GM12878 (cell line): ENCODE measurements around the gene CCDC187. TPM values are rescaled to one million over a fixed set of nuclear protein-coding genes. Genes with fewer than 3 reads are reported as not detected.

Experiments used
- ATAC-seq: fragments of 200-7000 bp; cut with Tn5 transposase; 3 replicates; pipeline ENCODE4 v1.9.1; 2020; ENCODE audit warnings: mild to moderate bottlenecking, moderate library complexity
- BruUV-seq: library from RNA; stranded (reverse); fragments of 400-500 nt; replicated peaks from 2 replicates; lab custom pipeline; 2021; lab: Mats Ljungman, UMichigan
- CTCF ChIA-PET: fragments of 300-600 bp; sonication (Branson Sonifier 250); formaldehyde crosslinking; extraction: SDS; loops from one replicate; lab custom pipeline; 2021; ENCODE audit warnings: inconsistent platforms; lab: Yijun Ruan, JAX
- POLR2A ChIA-PET: fragments of 350-600 bp; formaldehyde crosslinking; extraction: SDS; loops from one replicate; lab custom pipeline; 2021; ENCODE audit warnings: inconsistent platforms; lab: Charles Lee
- RAD21 ChIA-PET: fragments of 300-600 bp; sonication (Branson Sonifier 250); formaldehyde crosslinking; loops from one replicate; lab custom pipeline; 2023; ENCODE audit warnings: antibody characterized with exemption; ENCODE audit not compliant: unreplicated experiment; lab: Charles Lee
- SMC1A ChIA-PET: fragments of 300-600 bp; sonication (Branson Sonifier 250); formaldehyde crosslinking; loops from one replicate; lab custom pipeline; 2023; ENCODE audit not compliant: unreplicated experiment, uncharacterized antibody; lab: Charles Lee
- DNase-seq: peaks from one replicate; pipeline ENCODE4 v3.0.0-alpha.2; 2011; ENCODE audit warnings: low read depth, low spot score
- FAIRE-seq: peaks from 3 replicates; lab custom pipeline; 2011; peaks lifted over from hg19 to GRCh38; lab: Jason Lieb, UNC
- H2AFZ ChIP-seq: 2 replicates; pipeline ENCODE4 v1.6.0; 2011; ENCODE audit warnings: low read depth, low read length, control low read depth; ENCODE audit not compliant: control insufficient read depth
- H3K27ac ChIP-seq: 2 replicates; pipeline ENCODE4 v1.5.1; 2011; ENCODE audit warnings: control low read depth; ENCODE audit not compliant: control insufficient read depth, insufficient read depth
- H3K27me3 ChIP-seq, 2 experiments: replicated peaks in 1 of 2; 2 replicates each; pipeline versions ENCODE4 v1.6.0 to v1.6.1; 2011; ENCODE audit warnings: low read length in 1 of 2; ENCODE audit not compliant: control insufficient read depth in 2 of 2, insufficient read depth in 2 of 2
- H3K36me3 ChIP-seq, 2 experiments: 2 replicates each; pipeline ENCODE4 v1.5.1; 2011; ENCODE audit warnings: low read length in 1 of 2; ENCODE audit not compliant: control insufficient read depth in 2 of 2, insufficient read depth in 2 of 2
- H3K4me1 ChIP-seq: 2 replicates; pipeline ENCODE4 v1.6.1; 2011; ENCODE audit warnings: mild to moderate bottlenecking, low read length, moderate library complexity, mixed read lengths; ENCODE audit not compliant: control insufficient read depth, insufficient read depth
- H3K4me2 ChIP-seq: 2 replicates; pipeline ENCODE4 v1.6.0; 2011; ENCODE audit warnings: control low read depth; ENCODE audit not compliant: control insufficient read depth, insufficient read depth
- H3K4me3 ChIP-seq: fragments of 200-600 bp; sonication (generic); 2 replicates; pipeline ENCODE4 v1.5.1; 2016
- H3K79me2 ChIP-seq: 2 replicates; pipeline ENCODE4 v1.6.0; 2011; ENCODE audit warnings: low read length; ENCODE audit not compliant: control insufficient read depth, insufficient read depth
- H3K9ac ChIP-seq: 2 replicates; pipeline ENCODE4 v1.8.0; 2011; ENCODE audit warnings: low read length, control low read depth, mixed read lengths; ENCODE audit not compliant: control insufficient read depth, insufficient read depth
- H3K9me3 ChIP-seq: replicated peaks from 3 replicates; pipeline ENCODE4 v1.5.1; 2011; ENCODE audit warnings: mild to moderate bottlenecking, low read length; ENCODE audit not compliant: control insufficient read depth, insufficient read depth
- H4K20me1 ChIP-seq: 2 replicates; pipeline ENCODE4 v1.6.0; 2011; ENCODE audit not compliant: control insufficient read depth, insufficient read depth
- EP300 ChIP-seq, 2 experiments: fragments of 150-350 bp in 1 of 2; IDR thresholded peaks; 2 replicates each; pipeline ENCODE4 v1.6.1; 2011 to 2012; ENCODE audit warnings: low read depth in 2 of 2, low read length in 2 of 2, borderline replicate concordance in 1 of 2, improper control_type of control experiment in 1 of 2, inconsistent platforms in 1 of 2; ENCODE audit not compliant: control insufficient read depth in 1 of 2
- KLF5 ChIP-seq: fragments of 450-650 bp; IDR thresholded peaks from 2 replicates; pipeline ENCODE4 v1.6.1; 2014; ENCODE audit warnings: mild to moderate bottlenecking; ENCODE audit not compliant: partially characterized antibody
- MYC ChIP-seq: IDR thresholded peaks from 2 replicates; pipeline ENCODE4 v1.6.1; 2011; ENCODE audit warnings: mild to moderate bottlenecking, low read length, moderate library complexity, inconsistent platforms; ENCODE audit not compliant: insufficient read depth, insufficient replicate concordance, insufficient read length, severe bottlenecking
- PML ChIP-seq: IDR thresholded peaks from 2 replicates; pipeline ENCODE4 v1.6.1; 2012; ENCODE audit warnings: low read length, inconsistent platforms
- SIN3A ChIP-seq: IDR thresholded peaks from 2 replicates; pipeline ENCODE4 v1.6.1; 2012; ENCODE audit warnings: low read depth, low read length, improper control_type of control experiment
- SREBF2 ChIP-seq: IDR thresholded peaks from 2 replicates; pipeline ENCODE4 v1.6.1; 2012; ENCODE audit warnings: mild to moderate bottlenecking, low read length
- TCF12 ChIP-seq: IDR thresholded peaks from 2 replicates; pipeline ENCODE4 v1.6.1; 2011; ENCODE audit warnings: low read depth, mild to moderate bottlenecking, low read length
- YY1 ChIP-seq: IDR thresholded peaks from 2 replicates; pipeline ENCODE4 v1.6.1; 2011; ENCODE audit warnings: low read depth, mild to moderate bottlenecking, low read length
- ZBTB4 ChIP-seq: fragments of 450-650 bp; formaldehyde crosslinking; IDR thresholded peaks from 2 replicates; pipeline ENCODE4 v1.4.0; 2022; ENCODE audit warnings: mild to moderate bottlenecking, moderate library complexity
- ZNF384 ChIP-seq: IDR thresholded peaks from 2 replicates; pipeline ENCODE4 v1.6.1; 2012; ENCODE audit warnings: low read depth, mild to moderate bottlenecking, low read length, improper control_type of control experiment, borderline replicate concordance
- ZZZ3 ChIP-seq: IDR thresholded peaks from 2 replicates; pipeline ENCODE4 v1.6.1; 2011; ENCODE audit warnings: low read depth; ENCODE audit not compliant: control insufficient read depth, insufficient read length
- WGBS: methylation state at CpG from one replicate; pipeline ENCODE4 v1.1.6; 2016; ENCODE audit warnings: low lambda C conversion rate; ENCODE audit not compliant: insufficient replicate concordance, insufficient coverage; ENCODE audit errors: missing lambda C conversion rate; 5-methylcytosine and 5-hydroxymethylcytosine counted together
- in situ Hi-C: fragments of 300-500 bp; cut with MboI; formaldehyde crosslinking; loops from 9 replicates; pipeline ENCODE4 v1.14.3; 2018; ENCODE audit warnings: mixed read lengths
- intact Hi-C: fragments of 100-400 bp; cut with micrococcal nuclease; formaldehyde crosslinking; loops from one replicate; pipeline ENCODE4 v1.14.2; 2022; ENCODE audit not compliant: unreplicated experiment
- polyA plus RNA-seq, 11 experiments: library from polyadenylated mRNA; depleted of rRNA in 4 of 11; unstranded in 6 of 11; stranded (reverse) in 5 of 11; fragments of >200 nt; fragmentation: Nextera tagmentation in 4 of 11; fragmentation: Illumina TruSeq in 1 of 11; extraction: Ambion mirVana in 4 of 11; extraction: Trizol in 1 of 11; gene quantifications; 1 replicate in 1 of 11; 2 replicates in 10 of 11; pipeline versions ENCODE4 v1.2.1 to v1.2.3, GENCODE V29; 2011 to 2016; ENCODE audit warnings: inconsistent platforms in 2 of 11, missing spikeins in 2 of 11, low read depth in 1 of 11
- total RNA-seq, 4 experiments: library from RNA; depleted of rRNA in 3 of 4; stranded (reverse); fragments of >200 nt in 3 of 4; fragmentation: Illumina TruSeq in 1 of 4; extraction: Trizol in 1 of 4; gene quantifications; 2 replicates each; pipeline versions ENCODE4 v1.2.1 to v1.2.3, GENCODE V29; 2013 to 2021
- TF ChIP-seq, protein P1 (sequence below), 3 experiments: IDR thresholded peaks in 2 of 3; conservative IDR thresholded peaks in 1 of 3; 2 replicates each; pipeline ENCODE4 v1.5.1; 2011; ENCODE audit warnings: low read depth in 3 of 3, low read length in 3 of 3, mild to moderate bottlenecking in 3 of 3, control low read depth in 2 of 3, moderate library complexity in 2 of 3, inconsistent platforms in 1 of 3, mixed read lengths in 1 of 3; ENCODE audit not compliant: control insufficient read depth in 2 of 3, insufficient read depth in 1 of 3; ENCODE audit errors: extremely low read depth in 1 of 3

Gene CCDC187
- total and polyA plus RNA-seq, 10 of the 15 experiments (the other 5 are each of a cell fraction or from before 2014, with no cell fraction given) = 0.04 to 0.23 (median 0.04) TPM; not detected in 7

- TF ChIP-seq PML (no peak), ZZZ3 (no peak), TCF12 (no peak), SREBF2 (no peak), KLF5 (no peak), EP300 (IDR thresholded peaks at IDR 0.05; ENCODE audit: borderline replicate concordance in 1 of 2, control insufficient read depth in 1 of 2, low read depth in 2 of 2, low read length in 2 of 2) (no peak)
- TF ChIP-seq, all 136 proteins: peak for 0
Observed at GRCh38 chr9:136219276-136219675, 84.6 kb downstream of the CCDC187 start (continued).

DNA sequence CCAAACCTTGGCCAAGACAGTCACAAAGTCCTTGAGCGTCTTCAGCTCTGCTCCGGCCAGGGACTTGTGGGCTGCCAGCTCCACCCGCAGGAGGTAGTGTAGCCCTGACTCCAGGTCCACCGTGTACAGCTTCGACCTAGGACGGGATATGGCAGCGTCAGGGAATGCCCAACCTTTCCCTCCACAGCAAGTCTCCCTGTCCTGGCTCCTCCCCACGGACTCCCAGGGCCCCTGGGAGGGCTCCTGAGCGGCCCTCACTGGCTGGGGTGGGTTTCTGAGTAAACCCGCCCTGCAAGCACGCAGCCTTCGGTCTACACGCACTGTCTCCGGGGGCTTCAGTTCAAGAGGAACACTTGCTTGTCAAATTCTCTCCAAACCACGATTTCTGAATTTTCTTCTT is 85.2 kb downstream of the CCDC187 start:
- H3K27ac ChIP-seq = no peak overlapping the region
- ATAC-seq = no peak
- no peak overlapping the region for H3K4me2 ChIP-seq
- H3K4me3 ChIP-seq = no peak overlapping the region
- H3K27me3 ChIP-seq = no peaks in the 10 kb centered on the region
- RAD21 ChIA-PET = no interaction called here
- DNase-seq = no peak
- in situ Hi-C loops = no loop called here
- no TSS peak for BruUV-seq
- no peak overlapping the region for H2AFZ ChIP-seq
- H3K9ac ChIP-seq = no peak overlapping the region
- TF ChIP-seq, protein P1, sequence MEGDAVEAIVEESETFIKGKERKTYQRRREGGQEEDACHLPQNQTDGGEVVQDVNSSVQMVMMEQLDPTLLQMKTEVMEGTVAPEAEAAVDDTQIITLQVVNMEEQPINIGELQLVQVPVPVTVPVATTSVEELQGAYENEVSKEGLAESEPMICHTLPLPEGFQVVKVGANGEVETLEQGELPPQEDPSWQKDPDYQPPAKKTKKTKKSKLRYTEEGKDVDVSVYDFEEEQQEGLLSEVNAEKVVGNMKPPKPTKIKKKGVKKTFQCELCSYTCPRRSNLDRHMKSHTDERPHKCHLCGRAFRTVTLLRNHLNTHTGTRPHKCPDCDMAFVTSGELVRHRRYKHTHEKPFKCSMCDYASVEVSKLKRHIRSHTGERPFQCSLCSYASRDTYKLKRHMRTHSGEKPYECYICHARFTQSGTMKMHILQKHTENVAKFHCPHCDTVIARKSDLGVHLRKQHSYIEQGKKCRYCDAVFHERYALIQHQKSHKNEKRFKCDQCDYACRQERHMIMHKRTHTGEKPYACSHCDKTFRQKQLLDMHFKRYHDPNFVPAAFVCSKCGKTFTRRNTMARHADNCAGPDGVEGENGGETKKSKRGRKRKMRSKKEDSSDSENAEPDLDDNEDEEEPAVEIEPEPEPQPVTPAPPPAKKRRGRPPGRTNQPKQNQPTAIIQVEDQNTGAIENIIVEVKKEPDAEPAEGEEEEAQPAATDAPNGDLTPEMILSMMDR (IDR thresholded peaks at IDR 0.05 in 2 of 3, conservative IDR thresholded peaks at IDR 0.05 in 1 of 3; ENCODE audit: control insufficient read depth in 2 of 3, extremely low read depth in 1 of 3, insufficient read depth in 1 of 3, low read depth in 3 of 3, low read length in 3 of 3) = no peak
- TF ChIP-seq ZBTB4 (CRISPR knock-in tag) (no peak), SIN3A (no peak), MYC (no peak), YY1 (no peak), ZNF384 (no peak)
- no peak for FAIRE-seq
- H4K20me1 ChIP-seq = no peaks in the 10 kb centered on the region
- H3K79me2 ChIP-seq = no peaks in the 10 kb centered on the region
- H3K9me3 ChIP-seq = no peaks in the 10 kb centered on the region; the same call in 2 of the 3 replicates
- CTCF ChIA-PET = interaction anchor here (1.0 kb wide), 2 partner anchors 47 to 65 kb away, joined by 3 to 4 read pairs; no protein-coding TSS in a partner anchor
- SMC1A ChIA-PET = interaction anchor here (1.6 kb wide), 1 partner anchor 10 kb away, joined by 3 read pairs; no protein-coding TSS in a partner anchor
- no peaks in the 10 kb centered on the region for H3K4me1 ChIP-seq
- peaks cover 29 to 47% of the 10 kb centered on the region in 2 experiments for H3K36me3 ChIP-seq
- intact Hi-C loops = no loop called here
- 98% methylated on average over 15 of the region's 15 CpGs for WGBS
- POLR2A ChIA-PET = no interaction called here
